Colonic mucosa (tissue), 4 donors: ENCODE results near the gene ARPC4. TPM values are rescaled to one million over a fixed set of nuclear protein-coding genes. Genes with fewer than 3 reads are reported as not detected.

Experiments
- DNase-seq: peaks from one replicate; pipeline ENCODE4 v3.0.0-alpha.2; 2020
- H3K27ac ChIP-seq: fragments of 200-600 bp; one replicate; pipeline ENCODE4 v1.8.0; 2021
- H3K27me3 ChIP-seq: fragments of 200-600 bp; one replicate; pipeline ENCODE4 v1.8.0; 2021
- H3K36me3 ChIP-seq: fragments of 200-600 bp; one replicate; pipeline ENCODE4 v1.8.0; 2021
- H3K4me1 ChIP-seq: fragments of 200-600 bp; one replicate; pipeline ENCODE4 v1.8.0; 2021; ENCODE audit warnings: mild to moderate bottlenecking
- H3K4me3 ChIP-seq: fragments of 200-600 bp; one replicate; pipeline ENCODE4 v1.8.0; 2021
- H3K9ac ChIP-seq, 2 donors: one replicate each; pipeline ENCODE4 v1.7.0; 2013; ENCODE audit warnings: control low read depth in 2 of 2, low read depth in 2 of 2, low read length in 2 of 2
- H3K9me3 ChIP-seq: fragments of 200-600 bp; one replicate; pipeline ENCODE4 v1.8.0; 2021
- CTCF ChIP-seq: fragments of 200-600 bp; IDR thresholded peaks from one replicate; pipeline ENCODE4 v1.8.0; 2022; ENCODE audit warnings: antibody characterized with exemption, mild to moderate bottlenecking
- intact Hi-C: fragments of 100-400 bp; cut with DNase I; formaldehyde crosslinking; loops from one replicate; pipeline ENCODE4 v1.14.1; 2022
- total RNA-seq, 2 donors: library from RNA; stranded (reverse); fragmentation: NEBNext Ultra II Directional in 1 of 2; extraction: Animal tissue kit (Norgen Biotek cat#: 25700) in 1 of 2; gene quantifications; one replicate each; pipeline ENCODE4 v1.2.1, GENCODE V29; 2021
- donor health status: healthy.
- donor health status: DM: no; HTN: no; CAD: no.
- donor health status: DM: no; HTN: no; CAD: no.

The ARPC4 gene
- 100 to 1,000 TPM; 221 to 228 TPM for total RNA-seq

- H3K27ac ChIP-seq, result peak within 1 kb of the TSS; percentile 96
- H3K27me3 ChIP-seq, result no peaks in the 10 kb centered on the region
- no peak for TF ChIP-seq CTCF
- no peaks in the 10 kb centered on the region for H3K36me3 ChIP-seq
- DNase-seq, result peak; percentile 94
- H3K4me3 ChIP-seq, result peak within 1 kb of the TSS; percentile 90
- H3K9ac ChIP-seq, result peak within 1 kb of the TSS; percentile 84 to 95
- intact Hi-C loops, result loop anchor here (5.0 kb wide), 1 partner anchor 45 kb away; the partner anchor contains the start of gene OGG1
- H3K9me3 ChIP-seq, result no peaks in the 10 kb centered on the region
- peaks cover 4% of the 10 kb centered on the region for H3K4me1 ChIP-seq
These were observed at the start of gene ARPC4, which contains the start of gene TADA3 for GRCh38 chr3:9792405-9793160. TSS of gene ARPC4 (plus strand) at chr3:9793082. CDS start at chr3:9793122, 40 bp downstream. TSS of gene TADA3 (minus strand) at chr3:9792473. CDS start at chr3:9791466, 1,007 bp downstream.

GRCh38 chr3:9743548-9743947, 49.3 kb upstream of the ARPC4 start:
- intact Hi-C loops, result no loop called here
- Histone ChIP-seq H3K36me3 (peaks cover 41% of the 10 kb centered on the region), H3K9ac (no peak overlapping the region), H3K4me3 (no peak overlapping the region), H3K9me3 (no peaks in the 10 kb centered on the region), H3K27ac (no peak overlapping the region), H3K4me1 (no peaks in the 10 kb centered on the region), H3K27me3 (no peaks in the 10 kb centered on the region)
- no peak for DNase-seq
- TF ChIP-seq CTCF, result no peak

GRCh38 chr3:9744162-9744561, 48.7 kb upstream of the ARPC4 start:
- Histone ChIP-seq H3K36me3 (peaks cover 35% of the 10 kb centered on the region), H3K27me3 (no peaks in the 10 kb centered on the region), H3K4me3 (no peak overlapping the region), H3K9me3 (no peaks in the 10 kb centered on the region), H3K9ac (no peak overlapping the region), H3K27ac (no peak overlapping the region), H3K4me1 (no peaks in the 10 kb centered on the region)
- TF ChIP-seq CTCF, result no peak
- intact Hi-C loops, result no loop called here
- DNase-seq, result no peak

GRCh38 chr3:9745521-9745920, 47.4 kb upstream of the ARPC4 start:
- Histone ChIP-seq H3K9ac (no peak overlapping the region), H3K27me3 (no peaks in the 10 kb centered on the region), H3K4me1 (peaks cover 1% of the 10 kb centered on the region), H3K36me3 (peaks cover 28% of the 10 kb centered on the region), H3K4me3 (no peak overlapping the region), H3K27ac (no peak overlapping the region), H3K9me3 (no peaks in the 10 kb centered on the region)
- no peak for TF ChIP-seq CTCF
- intact Hi-C loops, result loop anchor here (5.0 kb wide), 1 partner anchor 47 kb away; the partner anchor contains the start of genes ARPC4 and TADA3
- DNase-seq, result no peak

GRCh38 chr3:9746330-9746729, 46.6 kb upstream of the ARPC4 start:
- peaks cover 28% of the 10 kb centered on the region for H3K36me3 ChIP-seq
- H3K4me3 ChIP-seq, result no peak overlapping the region
- no peak overlapping the region for H3K27ac ChIP-seq
- intact Hi-C loops, result loop anchor here (5.0 kb wide), 1 partner anchor 46 kb away; the partner anchor contains the start of genes ARPC4 and TADA3
- H3K4me1 ChIP-seq, result peaks cover 7% of the 10 kb centered on the region
- TF ChIP-seq CTCF, result no peak
- no peaks in the 10 kb centered on the region for H3K27me3 ChIP-seq
- no peaks in the 10 kb centered on the region for H3K9me3 ChIP-seq
- H3K9ac ChIP-seq, result no peak overlapping the region
- DNase-seq, result no peak
